ENCODE measurements around the gene TMC8. TPM values are rescaled to one million over a fixed set of nuclear protein-coding genes. Genes with fewer than 3 reads are reported as not detected.

TMC8 gene
- total and polyA plus RNA-seq, 2 donors from 2014 or later = 1.0 to 35.9 TPM

DNA sequence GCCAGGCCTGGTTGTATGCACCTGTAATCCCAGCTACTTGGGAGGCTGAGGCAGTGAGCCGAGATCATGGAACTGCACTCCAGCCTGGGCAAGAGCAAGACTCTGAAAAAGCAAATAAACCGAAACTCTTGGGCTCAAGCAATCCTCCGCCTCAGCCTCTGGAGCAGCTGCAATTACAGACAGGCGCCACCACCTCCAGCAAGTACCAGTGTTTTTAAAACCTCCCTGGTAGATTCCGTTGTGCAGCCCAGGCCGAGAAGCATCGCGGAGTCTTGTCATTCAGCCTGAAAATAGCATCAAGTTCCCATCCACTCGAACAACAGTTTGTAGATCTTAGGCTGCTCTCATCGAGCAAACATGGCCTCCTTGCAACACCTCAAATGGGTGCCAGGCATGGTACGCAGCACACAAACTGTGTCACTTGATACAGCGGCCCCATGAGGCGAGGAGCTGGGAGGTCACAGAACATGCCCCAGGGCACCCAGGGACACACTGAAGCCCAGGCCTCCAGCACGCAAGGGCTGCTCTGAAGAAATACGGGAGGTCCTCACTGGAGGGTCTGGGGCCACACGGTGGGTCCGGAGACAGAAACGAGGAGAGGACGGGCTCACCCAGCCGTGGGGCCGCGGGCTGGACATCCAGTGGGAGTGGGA is 20.1 kb upstream of the TMC8 start:
- Histone ChIP-seq H3K27me3 (ENCODE audit: control insufficient read depth, insufficient read depth, low read length) (no peaks in the 10 kb centered on the region), H3K9me3 (ENCODE audit: control insufficient read depth in 2 of 3, insufficient read depth in 1 of 3, low read length in 3 of 3) (no peaks in the 10 kb centered on the region), H3K36me3 (ENCODE audit: control insufficient read depth in 2 of 3, insufficient read depth in 3 of 3, low read length in 3 of 3) (peaks cover 0 to 5% (median 0%) of the 10 kb centered on the region in 3 donors), H3K4me1 (ENCODE audit: control insufficient read depth in 2 of 3, insufficient read depth in 2 of 3, low read depth in 1 of 3, low read length in 3 of 3) (peaks cover 0 to 5% (median 0%) of the 10 kb centered on the region in 3 donors), H3K27ac (ENCODE audit: low read depth in 2 of 2, low read length in 2 of 2) (no peak overlapping the region), H3K4me3 (ENCODE audit: low read length in 3 of 3) (no peak overlapping the region), H3K9ac (ENCODE audit: low read length in 3 of 3) (no peak overlapping the region)
- intact Hi-C loops (cut with DNase I) = loop anchor here (10.0 kb wide), 2 partner anchors 64 to 134 kb away; no protein-coding TSS in a partner anchor
- FAIRE-seq = no peak
- TF ChIP-seq, protein P1, sequence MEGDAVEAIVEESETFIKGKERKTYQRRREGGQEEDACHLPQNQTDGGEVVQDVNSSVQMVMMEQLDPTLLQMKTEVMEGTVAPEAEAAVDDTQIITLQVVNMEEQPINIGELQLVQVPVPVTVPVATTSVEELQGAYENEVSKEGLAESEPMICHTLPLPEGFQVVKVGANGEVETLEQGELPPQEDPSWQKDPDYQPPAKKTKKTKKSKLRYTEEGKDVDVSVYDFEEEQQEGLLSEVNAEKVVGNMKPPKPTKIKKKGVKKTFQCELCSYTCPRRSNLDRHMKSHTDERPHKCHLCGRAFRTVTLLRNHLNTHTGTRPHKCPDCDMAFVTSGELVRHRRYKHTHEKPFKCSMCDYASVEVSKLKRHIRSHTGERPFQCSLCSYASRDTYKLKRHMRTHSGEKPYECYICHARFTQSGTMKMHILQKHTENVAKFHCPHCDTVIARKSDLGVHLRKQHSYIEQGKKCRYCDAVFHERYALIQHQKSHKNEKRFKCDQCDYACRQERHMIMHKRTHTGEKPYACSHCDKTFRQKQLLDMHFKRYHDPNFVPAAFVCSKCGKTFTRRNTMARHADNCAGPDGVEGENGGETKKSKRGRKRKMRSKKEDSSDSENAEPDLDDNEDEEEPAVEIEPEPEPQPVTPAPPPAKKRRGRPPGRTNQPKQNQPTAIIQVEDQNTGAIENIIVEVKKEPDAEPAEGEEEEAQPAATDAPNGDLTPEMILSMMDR (IDR thresholded peaks at IDR 0.05; ENCODE audit: borderline replicate concordance, extremely low read depth, insufficient read depth) = no peak
- peak in 3 of 5 donors; percentile 24 to 55 (median 34) for DNase-seq

DNA sequence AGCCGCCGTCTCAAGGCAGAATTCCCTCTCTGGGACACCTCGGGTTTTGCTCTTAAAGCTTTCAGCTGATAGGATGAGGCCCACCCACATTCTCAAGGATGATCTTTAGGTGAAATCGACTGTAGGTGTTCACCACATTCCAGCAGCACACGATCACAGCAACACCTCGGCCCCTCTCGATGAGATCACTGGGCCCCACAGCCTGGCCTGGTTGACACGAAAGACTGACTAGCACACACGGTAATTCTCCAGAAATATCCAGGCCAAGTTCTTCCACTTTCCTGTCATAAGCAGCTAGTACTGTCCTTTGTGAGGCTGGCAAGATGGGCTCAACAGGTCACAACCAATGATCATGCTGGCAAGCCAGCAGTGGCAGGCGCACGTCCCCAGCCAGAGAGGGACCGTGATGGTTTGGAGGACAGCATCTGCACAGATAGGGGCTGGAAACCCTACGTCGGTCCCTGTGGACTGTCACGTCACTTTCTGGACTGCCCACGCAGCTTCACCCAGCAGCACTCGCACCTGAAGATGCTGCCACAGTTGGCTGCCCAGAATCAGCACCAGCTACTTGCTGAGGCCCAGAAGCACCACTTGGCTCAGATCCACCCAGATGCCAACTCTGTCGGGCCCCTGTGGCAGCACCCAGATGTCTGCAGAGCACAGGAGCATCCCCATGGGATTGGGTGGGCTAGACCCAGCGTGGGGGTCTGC is 19.4 kb upstream of the TMC8 start:
- Histone ChIP-seq H3K36me3 (ENCODE audit: control insufficient read depth in 2 of 3, insufficient read depth in 3 of 3, low read length in 3 of 3) (peaks cover 0 to 3% (median 0%) of the 10 kb centered on the region in 3 donors), H3K9ac (ENCODE audit: low read length in 3 of 3) (no peak overlapping the region), H3K4me1 (ENCODE audit: control insufficient read depth in 2 of 3, insufficient read depth in 2 of 3, low read depth in 1 of 3, low read length in 3 of 3) (peaks cover 0 to 5% (median 0%) of the 10 kb centered on the region in 3 donors), H3K27ac (ENCODE audit: low read depth in 2 of 2, low read length in 2 of 2) (no peak overlapping the region), H3K27me3 (ENCODE audit: control insufficient read depth, insufficient read depth, low read length) (no peaks in the 10 kb centered on the region), H3K9me3 (ENCODE audit: control insufficient read depth in 2 of 3, insufficient read depth in 1 of 3, low read length in 3 of 3) (no peaks in the 10 kb centered on the region), H3K4me3 (ENCODE audit: low read length in 3 of 3) (no peak overlapping the region)
- intact Hi-C loops (cut with DNase I) = loop anchor here (10.0 kb wide), 2 partner anchors 64 to 134 kb away; no protein-coding TSS in a partner anchor
- TF ChIP-seq, protein P1 (IDR thresholded peaks at IDR 0.05; ENCODE audit: borderline replicate concordance, extremely low read depth, insufficient read depth) = no peak
- DNase-seq = peak in 1 of 5 donors; percentile 64
- no peak for FAIRE-seq

DNA sequence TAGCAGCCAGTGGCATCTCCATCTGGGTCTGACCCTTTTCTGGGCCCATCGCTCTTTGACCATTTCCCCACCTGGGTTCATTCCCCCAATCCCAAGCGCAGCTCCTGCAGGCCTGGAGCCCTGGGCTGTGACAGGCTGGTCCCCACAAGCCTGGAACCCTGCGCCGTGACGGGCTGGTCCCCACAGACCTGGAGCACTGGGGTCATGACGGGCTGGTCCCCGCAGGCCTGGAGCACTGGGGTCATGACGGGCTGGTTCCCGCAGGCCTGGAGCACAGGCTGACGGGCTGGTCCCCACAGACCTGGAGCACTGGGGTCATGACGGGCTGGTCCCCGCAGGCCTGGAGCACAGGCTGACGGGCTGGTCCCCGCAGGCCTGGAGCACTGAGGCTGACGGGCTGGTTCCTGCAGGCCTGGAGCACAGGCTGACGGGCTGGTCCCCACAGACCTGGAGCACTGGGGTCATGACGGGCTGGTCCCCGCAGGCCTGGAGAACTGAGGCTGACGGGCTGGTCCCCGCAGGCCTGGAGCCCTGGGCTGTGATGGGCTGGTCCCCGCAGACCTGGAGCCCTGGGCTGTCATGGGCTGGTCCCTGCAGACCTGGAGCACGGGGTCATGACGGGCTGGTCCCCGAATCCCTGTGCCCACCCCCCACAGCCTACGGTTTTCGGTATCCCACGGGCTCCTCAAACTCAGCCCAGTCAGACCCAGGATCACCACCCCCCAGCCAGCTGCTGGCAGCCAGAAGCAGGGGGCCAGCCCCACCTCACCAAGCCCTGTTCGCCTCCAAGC is 18.6 kb upstream of the TMC8 start:
- H3K27ac ChIP-seq (ENCODE audit: low read depth in 2 of 2, low read length in 2 of 2) = no peak overlapping the region
- FAIRE-seq (no peak), DNase-seq (peak in 2 of 5 donors; percentile 60 to 71)
- intact Hi-C loops (cut with DNase I) = loop anchor here (10.0 kb wide), 2 partner anchors 63 to 133 kb away; no protein-coding TSS in a partner anchor
- H3K4me3 ChIP-seq (ENCODE audit: low read length in 3 of 3) = no peak overlapping the region
- TF ChIP-seq, protein P1 (IDR thresholded peaks at IDR 0.05; ENCODE audit: borderline replicate concordance, extremely low read depth, insufficient read depth) = no peak
- H3K9ac ChIP-seq (ENCODE audit: low read length in 3 of 3) = no peak overlapping the region
- H3K4me1 ChIP-seq (ENCODE audit: control insufficient read depth in 2 of 3, insufficient read depth in 2 of 3, low read depth in 1 of 3, low read length in 3 of 3) = peaks cover 0 to 5% (median 0%) of the 10 kb centered on the region in 3 donors
- no peaks in the 10 kb centered on the region for H3K27me3 ChIP-seq (ENCODE audit: control insufficient read depth, insufficient read depth, low read length)
- H3K36me3 ChIP-seq (ENCODE audit: control insufficient read depth in 2 of 3, insufficient read depth in 3 of 3, low read length in 3 of 3) = peaks cover 0 to 1% (median 0%) of the 10 kb centered on the region in 3 donors
- no peaks in the 10 kb centered on the region for H3K9me3 ChIP-seq (ENCODE audit: control insufficient read depth in 2 of 3, insufficient read depth in 1 of 3, low read length in 3 of 3)

Data from kidney (tissue), 14 donors.